ENCODE measurements around the gene ASB5. TPM values are rescaled to one million over a fixed set of nuclear protein-coding genes. Genes with fewer than 3 reads are reported as not detected.

ASB5 gene
- polyA plus RNA-seq, 3 donors: 0.10 to 0.20 (median 0.15) TPM

DNA sequence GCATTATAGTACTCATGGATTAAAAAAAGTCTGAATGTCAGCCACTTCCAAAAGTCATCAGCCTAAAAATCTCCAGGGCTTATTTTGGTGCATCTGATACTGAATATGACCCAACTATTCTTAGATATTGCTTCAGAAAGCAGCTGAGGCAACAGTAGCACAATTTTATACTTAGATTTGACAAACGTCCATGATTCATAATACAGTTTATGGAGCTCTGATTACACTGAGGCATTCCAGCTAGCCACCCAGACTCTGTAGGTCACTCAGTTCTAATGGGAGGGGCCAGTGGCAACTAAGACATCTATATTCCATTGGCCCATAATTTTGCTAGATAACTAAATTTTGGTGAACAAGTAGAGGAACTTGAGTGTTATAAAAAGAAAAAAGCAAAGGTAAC, 84.0 kb downstream of the ASB5 start:
- DNase-seq (ENCODE audit: low read depth in 3 of 3, low spot score in 2 of 3): no peak

Other genes with a start within 250 kb of the ASB5 start
- gene WDR17, start 203.4 kb downstream of the ASB5 start, polyA plus RNA-seq (ENCODE audit: insufficient read length in 3 of 3): 1 to 10 TPM; 6.0 to 7.3 (median 6.4) TPM
- 1 to 10 TPM; 1.1 to 1.7 (median 1.4) TPM for gene SPATA4, start 73.6 kb downstream of the ASB5 start, polyA plus RNA-seq (ENCODE audit: insufficient read length in 3 of 3)
- gene SPCS3, start 50.7 kb upstream of the ASB5 start, polyA plus RNA-seq (ENCODE audit: insufficient read length in 3 of 3): 10 to 100 TPM; 84.8 to 90.1 (median 86.6) TPM